GM03348 (cell line): ENCODE measurements around the gene NAV2.

Experiments used
- DNase-seq: peaks from one replicate; pipeline ENCODE4 v3.0.0; 2012; ENCODE audit warnings: low spot score

The NAV2 gene

GRCh38 chr11:19683862-19684491 is 28.7 kb upstream of the NAV2 start:
- no peak for DNase-seq

- DNase-seq, result no peak
Observed at GRCh38 chr11:19686234-19686633, 26.4 kb upstream of the NAV2 start.

DNA sequence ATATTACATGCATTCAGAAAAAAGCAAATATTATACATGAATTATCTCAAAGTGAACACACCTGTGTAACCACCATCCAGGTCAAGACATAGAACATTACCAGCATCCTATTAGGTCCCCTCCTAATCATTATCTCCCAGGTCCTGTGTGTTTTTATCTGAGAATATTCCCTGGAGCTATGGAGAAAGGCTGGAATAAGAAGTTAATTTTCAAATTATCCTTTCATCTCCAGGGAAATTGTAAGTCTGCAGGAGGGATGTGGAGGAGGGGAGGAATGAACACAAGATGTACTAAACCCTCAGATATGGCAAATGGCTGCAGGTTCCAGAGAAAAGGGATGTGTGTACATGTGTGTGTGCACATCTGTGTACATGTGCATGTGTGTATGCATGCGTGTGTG is 25.2 kb upstream of the NAV2 start:
- no peak for DNase-seq

DNA sequence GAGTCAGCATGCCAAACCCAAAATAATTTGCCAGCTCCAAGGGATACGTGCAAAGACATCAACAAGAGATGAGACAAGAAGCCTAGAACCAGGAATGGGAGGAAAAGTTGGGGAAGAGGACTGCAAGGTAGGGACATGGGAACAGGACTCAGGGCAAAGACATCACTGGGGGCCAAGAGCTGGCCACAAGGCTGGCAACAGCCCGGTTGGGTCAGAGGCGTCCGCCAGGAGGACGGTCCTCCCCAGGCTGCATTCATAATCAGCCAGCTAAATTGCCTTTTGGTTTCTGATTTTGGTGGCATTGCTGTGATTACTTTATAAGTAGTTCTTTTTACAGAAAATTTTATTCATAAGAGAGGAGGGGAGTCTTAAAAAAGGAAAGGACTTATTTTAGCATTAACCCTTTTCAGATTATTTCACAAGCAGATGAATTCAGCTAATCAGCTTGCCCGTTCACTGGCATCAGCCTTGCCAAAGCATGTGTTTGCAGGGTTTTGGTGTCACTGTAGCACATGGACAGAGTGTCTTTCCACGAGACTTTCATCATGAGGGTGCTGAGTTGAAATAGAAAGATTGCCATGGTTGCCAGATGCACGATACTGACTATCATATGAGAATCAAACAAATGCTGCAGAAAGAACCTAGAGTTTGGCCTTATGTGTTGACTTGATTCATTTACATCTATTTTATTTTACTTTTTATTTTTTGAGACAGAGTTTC is 23.2 kb upstream of the NAV2 start:
- no peak for DNase-seq

GRCh38 chr11:19690885-19691284 is 21.8 kb upstream of the NAV2 start:
- DNase-seq, result no peak

- no peak for DNase-seq
Observed at GRCh38 chr11:19691815-19692500, 20.7 kb upstream of the NAV2 start.

- no peak for DNase-seq
Observed at GRCh38 chr11:19693146-19693545, 19.5 kb upstream of the NAV2 start.

DNA sequence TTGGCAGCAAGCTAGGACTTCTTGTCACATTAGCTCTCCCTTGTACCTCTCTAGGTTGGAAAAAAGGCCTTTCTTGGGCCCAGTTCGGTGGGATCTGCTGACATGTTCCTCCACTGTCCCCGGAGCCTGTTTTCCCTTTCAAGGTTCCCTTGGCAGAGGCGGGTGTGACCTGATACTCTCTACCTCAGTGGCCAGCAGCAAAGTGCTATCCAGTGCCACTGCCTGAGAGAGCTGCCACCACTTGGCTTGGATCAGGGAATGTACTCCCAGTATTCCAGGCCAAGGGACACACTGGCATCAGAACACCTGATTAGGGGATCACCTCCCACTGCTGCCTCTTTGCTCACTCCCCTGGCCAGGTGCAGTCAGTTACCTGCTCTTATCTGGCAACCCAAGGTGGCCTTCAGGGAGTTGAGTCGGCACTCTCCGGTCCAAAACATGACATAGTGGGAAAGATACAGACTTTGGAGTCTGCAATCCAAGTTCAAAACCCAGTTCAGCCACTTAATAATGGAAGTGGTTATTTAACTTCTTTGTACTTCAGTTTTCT is 17.8 kb upstream of the NAV2 start:
- no peak for DNase-seq

GRCh38 chr11:19696073-19696472 is 16.6 kb upstream of the NAV2 start:
- DNase-seq, result no peak

GRCh38 chr11:19696904-19697303 is 15.7 kb upstream of the NAV2 start:
- no peak for DNase-seq

GRCh38 chr11:19697721-19698121 is 14.9 kb upstream of the NAV2 start:
- DNase-seq, result no peak

GRCh38 chr11:19698493-19699292 is 13.9 kb upstream of the NAV2 start:
- DNase-seq, result peak; percentile 74

DNA sequence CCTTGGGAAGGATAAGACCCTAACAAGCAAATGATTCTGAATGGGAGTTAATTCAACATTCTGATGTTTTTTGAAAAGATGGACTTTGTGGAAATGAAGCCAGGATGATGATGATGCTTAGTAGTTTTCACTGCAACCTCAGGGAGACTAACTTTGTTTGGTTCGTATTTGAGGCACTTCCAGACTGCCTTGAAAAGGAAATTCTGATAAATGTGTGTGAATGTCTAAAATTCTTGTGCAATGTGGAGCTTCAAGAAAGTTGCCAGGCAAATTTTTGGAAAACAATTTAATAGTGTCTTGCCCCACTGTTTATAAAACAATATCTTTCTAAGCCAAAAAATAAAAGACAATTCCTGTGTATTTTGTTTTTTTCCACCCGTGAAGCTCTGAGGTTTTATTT is 11.2 kb upstream of the NAV2 start:
- DNase-seq, result peak; percentile 25

GRCh38 chr11:19702620-19703019 is 10.0 kb upstream of the NAV2 start:
- DNase-seq, result no peak

GRCh38 chr11:19703211-19703610 is 9.4 kb upstream of the NAV2 start:
- peak; percentile 25 for DNase-seq

DNA sequence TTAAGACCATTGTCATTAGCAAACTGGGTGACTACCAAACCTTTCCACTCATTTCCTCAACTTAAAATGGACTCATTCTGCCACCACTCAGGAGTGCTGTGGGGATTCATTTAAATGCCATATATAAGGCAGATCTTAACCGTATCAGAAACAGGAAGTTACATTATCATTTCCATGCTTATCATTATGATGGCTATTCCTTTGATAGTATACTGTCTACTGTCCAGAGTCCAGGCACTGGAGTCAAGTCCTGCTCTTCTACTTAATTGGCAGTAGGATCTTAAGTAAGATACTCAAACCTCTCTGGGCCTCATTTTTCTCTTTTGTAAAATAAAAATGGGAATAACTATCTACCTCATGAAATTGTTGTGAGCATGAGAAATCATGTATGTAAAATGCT is 8.4 kb upstream of the NAV2 start:
- DNase-seq, result no peak

DNA sequence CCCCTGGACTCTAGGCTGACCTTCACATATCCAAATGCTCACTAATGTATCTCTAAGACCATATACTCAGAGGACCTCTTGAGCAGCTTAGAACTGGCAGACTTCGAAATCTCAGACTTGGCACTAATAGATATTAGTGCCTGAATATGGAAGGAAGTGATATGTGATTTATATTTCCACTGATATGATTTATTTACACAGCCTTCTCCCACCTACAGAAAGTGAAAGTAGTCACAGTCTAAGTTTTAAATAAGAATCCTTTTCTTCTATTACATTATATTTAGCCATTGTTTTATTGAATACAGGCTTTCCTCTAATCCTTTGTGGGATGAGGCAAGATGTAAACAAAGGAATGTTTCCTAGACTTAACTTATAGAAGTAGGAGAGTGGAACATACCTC is 6.7 kb upstream of the NAV2 start:
- no peak for DNase-seq

DNA sequence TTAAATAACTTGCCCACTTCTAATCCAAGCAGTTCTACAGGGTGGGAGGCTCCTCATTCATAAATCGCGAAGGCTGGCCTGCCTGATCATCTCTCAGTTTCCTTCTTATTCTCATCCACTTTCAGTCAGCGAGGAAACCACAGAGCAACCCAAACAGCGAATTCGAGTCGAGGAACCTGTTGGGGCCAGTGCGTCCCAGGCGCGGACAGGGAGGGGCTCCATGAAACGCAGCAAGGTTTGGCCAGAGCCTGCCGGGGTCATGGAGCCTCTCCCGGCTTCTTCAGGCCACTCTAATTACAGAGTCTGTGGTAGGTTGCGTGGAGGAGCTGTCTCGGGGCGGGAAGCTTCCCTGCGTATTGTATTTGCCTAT is 741 bp upstream of the NAV2 start:
- DNase-seq, result no peak

DNA sequence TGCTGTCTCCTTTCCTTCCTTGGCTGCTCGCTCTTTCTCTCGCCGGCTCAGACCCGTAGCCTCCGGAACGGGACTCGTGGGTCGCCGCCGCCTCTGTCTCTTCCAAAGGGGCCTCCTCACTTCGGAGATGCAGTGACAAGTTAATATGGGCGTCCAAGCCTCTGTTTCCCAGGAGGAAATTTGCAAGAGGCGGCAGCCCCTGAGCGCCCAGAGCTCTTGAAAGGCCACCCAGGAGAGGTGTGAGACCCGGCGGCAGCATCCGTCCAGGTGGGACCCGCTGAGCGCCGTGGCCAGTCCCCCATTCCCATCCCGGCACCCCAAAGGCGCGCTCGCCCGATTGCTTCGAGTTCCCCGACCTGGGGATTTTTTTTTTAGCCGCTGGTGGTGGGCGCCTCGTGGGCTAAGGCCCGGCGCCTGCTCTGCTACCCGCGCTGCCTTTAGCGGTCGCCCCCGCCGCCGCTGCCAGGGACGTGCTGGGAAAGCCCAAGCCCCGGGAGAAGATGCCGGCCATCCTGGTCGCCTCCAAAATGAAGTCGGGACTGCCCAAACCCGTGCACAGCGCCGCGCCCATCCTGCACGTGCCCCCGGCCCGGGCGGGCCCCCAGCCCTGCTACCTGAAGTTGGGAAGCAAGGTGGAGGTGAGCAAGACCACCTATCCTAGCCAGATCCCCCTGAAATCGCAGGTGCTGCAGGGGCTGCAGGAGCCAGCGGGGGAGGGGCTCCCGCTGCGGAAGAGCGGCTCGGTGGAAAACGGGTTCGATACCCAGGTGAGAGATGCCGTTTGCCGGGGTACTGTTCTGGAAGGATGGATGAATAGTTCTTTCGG is 772 bp downstream of the NAV2 start:
- DNase-seq, result no peak

GRCh38 chr11:19714022-19714386 is 1.4 kb downstream of the NAV2 start:
- peak; percentile 43 for DNase-seq
